WTC11 (cell line): ENCODE measurements around the gene C10orf67.

Experiments
- ATF1 ChIP-seq: sonication (generic); formaldehyde crosslinking; IDR thresholded peaks from 2 replicates; pipeline ENCODE4 v1.8.1; 2023; ENCODE audit warnings: mild to moderate bottlenecking, moderate library complexity, missing genetic modification reagents
- CBFB ChIP-seq: sonication (generic); formaldehyde crosslinking; IDR thresholded peaks from 2 replicates; pipeline ENCODE4 v1.8.1; 2022; ENCODE audit warnings: mild to moderate bottlenecking, low read depth, missing genetic modification reagents
- GTF2I ChIP-seq: fragments of 250-450 bp; sonication (Bioruptor Pico); conservative IDR thresholded peaks from 2 replicates; pipeline ENCODE4 v1.4.0; 2021; ENCODE audit warnings: mild to moderate bottlenecking
- NR3C1 ChIP-seq: sonication (generic); formaldehyde crosslinking; conservative IDR thresholded peaks from 2 replicates; pipeline ENCODE4 v1.8.1; 2023; ENCODE audit warnings: low read depth, mild to moderate bottlenecking, missing genetic modification reagents
- ZNF232 ChIP-seq: sonication (generic); formaldehyde crosslinking; IDR thresholded peaks from 2 replicates; pipeline ENCODE4 v1.8.0; 2022; ENCODE audit warnings: mild to moderate bottlenecking, missing genetic modification reagents
- TF ChIP-seq, protein P1 (sequence below): sonication (generic); formaldehyde crosslinking; IDR thresholded peaks from 2 replicates; pipeline ENCODE4 v1.8.1; 2022; ENCODE audit warnings: low read depth, mild to moderate bottlenecking, moderate library complexity, missing genetic modification reagents, borderline replicate concordance
- TF ChIP-seq, protein P2 (sequence below): fragments of 200-600 bp; IDR thresholded peaks from 2 replicates; pipeline ENCODE4 v1.8.0; 2022; ENCODE audit warnings: antibody characterized with exemption
- TF ChIP-seq, protein P3 (sequence below): fragments of 250-450 bp; sonication (Bioruptor Pico); IDR thresholded peaks from 2 replicates; pipeline ENCODE4 v1.9.0; 2021; ENCODE audit warnings: moderate library complexity, mild to moderate bottlenecking, inconsistent platforms, borderline replicate concordance
- TF ChIP-seq, protein P4 (sequence below): sonication (generic); formaldehyde crosslinking; IDR thresholded peaks from 2 replicates; pipeline ENCODE4 v1.8.1; 2023; ENCODE audit warnings: mild to moderate bottlenecking, moderate library complexity, missing genetic modification reagents

DNA sequence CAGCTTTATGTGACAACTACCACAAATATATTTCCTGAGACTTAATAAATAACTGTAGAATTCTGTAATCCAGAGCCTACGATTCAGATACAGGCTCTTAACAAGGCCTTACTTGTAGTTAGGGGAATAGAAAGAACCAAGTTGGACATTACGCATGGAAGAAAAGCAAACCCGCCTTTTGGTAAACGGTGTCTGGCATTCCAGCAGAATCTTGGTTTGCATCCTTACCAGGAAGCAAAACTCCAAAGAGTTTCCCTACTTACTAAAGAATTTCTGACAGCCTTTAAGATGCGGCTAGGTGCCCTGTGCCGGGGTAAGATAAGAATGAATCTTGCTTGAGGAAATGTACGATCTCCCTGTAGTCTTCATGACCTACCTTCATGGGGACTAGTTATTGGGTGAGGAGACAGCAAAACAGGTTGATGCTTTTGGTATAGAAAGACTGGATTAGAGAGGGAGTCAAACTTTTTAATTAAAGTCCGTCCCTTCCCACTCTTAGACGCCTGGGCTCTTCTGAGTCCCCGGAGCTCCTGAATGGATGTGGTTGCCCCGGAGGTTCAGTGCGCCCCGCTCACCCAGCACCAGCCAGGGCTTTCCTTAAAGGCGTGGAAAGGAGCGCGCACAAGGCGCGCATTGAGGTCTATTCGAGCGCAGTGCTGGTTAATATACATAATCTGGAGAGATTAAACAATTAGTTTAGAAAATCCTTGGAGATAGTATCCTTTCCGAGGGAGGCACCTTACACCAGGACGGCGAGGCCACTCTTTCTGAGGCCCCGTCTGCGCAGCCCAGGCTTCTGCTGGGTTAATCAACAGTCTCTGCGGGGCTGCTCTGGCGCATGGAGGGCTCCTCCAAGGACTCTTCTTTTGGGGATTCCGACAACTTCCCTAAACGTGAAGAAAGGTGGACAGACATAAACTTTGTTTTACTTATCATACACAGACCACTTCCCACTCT lies 140.9 kb downstream of the C10orf67 start:
- TF ChIP-seq, protein P1, sequence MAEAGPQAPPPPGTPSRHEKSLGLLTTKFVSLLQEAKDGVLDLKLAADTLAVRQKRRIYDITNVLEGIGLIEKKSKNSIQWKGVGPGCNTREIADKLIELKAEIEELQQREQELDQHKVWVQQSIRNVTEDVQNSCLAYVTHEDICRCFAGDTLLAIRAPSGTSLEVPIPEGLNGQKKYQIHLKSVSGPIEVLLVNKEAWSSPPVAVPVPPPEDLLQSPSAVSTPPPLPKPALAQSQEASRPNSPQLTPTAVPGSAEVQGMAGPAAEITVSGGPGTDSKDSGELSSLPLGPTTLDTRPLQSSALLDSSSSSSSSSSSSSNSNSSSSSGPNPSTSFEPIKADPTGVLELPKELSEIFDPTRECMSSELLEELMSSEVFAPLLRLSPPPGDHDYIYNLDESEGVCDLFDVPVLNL (CRISPR knock-in tag): no peak
- TF ChIP-seq, protein P2, sequence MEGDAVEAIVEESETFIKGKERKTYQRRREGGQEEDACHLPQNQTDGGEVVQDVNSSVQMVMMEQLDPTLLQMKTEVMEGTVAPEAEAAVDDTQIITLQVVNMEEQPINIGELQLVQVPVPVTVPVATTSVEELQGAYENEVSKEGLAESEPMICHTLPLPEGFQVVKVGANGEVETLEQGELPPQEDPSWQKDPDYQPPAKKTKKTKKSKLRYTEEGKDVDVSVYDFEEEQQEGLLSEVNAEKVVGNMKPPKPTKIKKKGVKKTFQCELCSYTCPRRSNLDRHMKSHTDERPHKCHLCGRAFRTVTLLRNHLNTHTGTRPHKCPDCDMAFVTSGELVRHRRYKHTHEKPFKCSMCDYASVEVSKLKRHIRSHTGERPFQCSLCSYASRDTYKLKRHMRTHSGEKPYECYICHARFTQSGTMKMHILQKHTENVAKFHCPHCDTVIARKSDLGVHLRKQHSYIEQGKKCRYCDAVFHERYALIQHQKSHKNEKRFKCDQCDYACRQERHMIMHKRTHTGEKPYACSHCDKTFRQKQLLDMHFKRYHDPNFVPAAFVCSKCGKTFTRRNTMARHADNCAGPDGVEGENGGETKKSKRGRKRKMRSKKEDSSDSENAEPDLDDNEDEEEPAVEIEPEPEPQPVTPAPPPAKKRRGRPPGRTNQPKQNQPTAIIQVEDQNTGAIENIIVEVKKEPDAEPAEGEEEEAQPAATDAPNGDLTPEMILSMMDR: no peak
- TF ChIP-seq, protein P3, sequence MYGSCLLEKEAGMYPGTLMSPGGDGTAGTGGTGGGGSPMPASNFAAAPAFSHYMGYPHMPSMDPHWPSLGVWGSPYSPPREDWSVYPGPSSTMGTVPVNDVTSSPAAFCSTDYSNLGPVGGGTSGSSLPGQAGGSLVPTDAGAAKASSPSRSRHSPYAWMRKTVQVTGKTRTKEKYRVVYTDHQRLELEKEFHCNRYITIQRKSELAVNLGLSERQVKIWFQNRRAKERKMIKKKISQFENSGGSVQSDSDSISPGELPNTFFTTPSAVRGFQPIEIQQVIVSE (CRISPR knock-in tag): no peak
- TF ChIP-seq ZNF232 (CRISPR knock-in tag) (no peak), NR3C1 (no peak), GTF2I (CRISPR knock-in tag) (no peak), CBFB (no peak), ATF1 (CRISPR knock-in tag) (no peak)
- TF ChIP-seq, protein P4, sequence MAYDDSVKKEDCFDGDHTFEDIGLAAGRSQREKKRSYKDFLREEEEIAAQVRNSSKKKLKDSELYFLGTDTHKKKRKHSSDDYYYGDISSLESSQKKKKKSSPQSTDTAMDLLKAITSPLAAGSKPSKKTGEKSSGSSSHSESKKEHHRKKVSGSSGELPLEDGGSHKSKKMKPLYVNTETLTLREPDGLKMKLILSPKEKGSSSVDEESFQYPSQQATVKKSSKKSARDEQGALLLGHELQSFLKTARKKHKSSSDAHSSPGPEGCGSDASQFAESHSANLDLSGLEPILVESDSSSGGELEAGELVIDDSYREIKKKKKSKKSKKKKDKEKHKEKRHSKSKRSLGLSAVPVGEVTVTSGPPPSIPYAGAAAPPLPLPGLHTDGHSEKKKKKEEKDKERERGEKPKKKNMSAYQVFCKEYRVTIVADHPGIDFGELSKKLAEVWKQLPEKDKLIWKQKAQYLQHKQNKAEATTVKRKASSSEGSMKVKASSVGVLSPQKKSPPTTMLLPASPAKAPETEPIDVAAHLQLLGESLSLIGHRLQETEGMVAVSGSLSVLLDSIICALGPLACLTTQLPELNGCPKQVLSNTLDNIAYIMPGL: no peak
